Esophagus mucosa (tissue), 1 donor: ENCODE data around the gene IFITM5. TPM values are rescaled to one million over a fixed set of nuclear protein-coding genes. Genes with fewer than 3 reads are reported as not detected.
"Not testable (repeated sequence)": the region's sequence is repeated elsewhere in the genome, so short reads cannot be mapped to it uniquely, and the experiment has no call there.

Source experiments
- ATAC-seq: fragments of 200-7000 bp; cut with Tn5 transposase; one replicate; pipeline ENCODE4 v1.9.1; 2020
- total RNA-seq: library from RNA; stranded (reverse); gene quantifications from one replicate; pipeline ENCODE4 v1.2.4, GENCODE V29; 2023
- donor health status: DM: yes; HTN: yes; CAD: no.

The IFITM5 gene
- total RNA-seq = not detected

DNA sequence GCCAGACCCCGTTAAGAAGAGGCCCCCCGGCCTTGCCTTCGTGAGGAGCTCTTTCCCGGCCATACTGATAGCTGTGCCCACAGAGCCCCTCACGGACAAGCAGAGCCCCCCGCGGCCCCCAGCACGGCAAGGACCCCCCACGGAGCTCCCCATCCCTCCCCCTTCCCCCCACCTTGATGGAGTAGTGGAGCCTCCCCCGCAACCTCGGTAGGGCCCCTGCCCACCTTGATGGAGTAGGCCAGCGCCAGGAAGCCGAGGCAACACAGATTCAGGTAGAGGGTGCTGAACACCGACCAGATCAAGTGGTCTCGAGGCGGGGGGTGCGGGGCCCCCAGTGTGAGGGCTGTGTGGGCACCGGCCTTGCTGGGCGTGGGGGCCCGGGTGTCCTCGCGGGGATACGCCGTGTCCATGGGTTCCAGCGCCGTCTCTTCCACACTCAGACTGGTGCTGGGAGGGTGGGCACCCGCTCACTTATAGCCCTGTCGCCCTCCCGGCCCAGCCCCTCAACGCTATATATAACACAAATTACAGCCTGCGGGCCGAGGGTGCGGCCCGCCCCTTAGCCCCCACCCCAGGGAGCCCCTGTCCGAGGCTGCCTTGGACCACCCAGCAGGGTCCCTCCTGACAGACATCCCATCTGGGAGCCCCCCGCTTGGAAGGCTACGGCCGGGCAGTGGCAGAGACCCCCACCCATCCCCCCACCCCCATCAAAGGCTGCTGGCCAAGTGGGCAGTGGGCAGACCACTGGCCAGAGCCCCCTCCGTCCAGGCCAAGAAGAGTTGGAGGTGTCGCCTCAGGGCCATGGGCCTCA lies at the start of gene IFITM5:
TSS of gene IFITM5 (minus strand) at position 446 of the 811 bp plus-strand sequence. CDS start at position 410, 36 bp downstream.
- no peak for ATAC-seq

DNA sequence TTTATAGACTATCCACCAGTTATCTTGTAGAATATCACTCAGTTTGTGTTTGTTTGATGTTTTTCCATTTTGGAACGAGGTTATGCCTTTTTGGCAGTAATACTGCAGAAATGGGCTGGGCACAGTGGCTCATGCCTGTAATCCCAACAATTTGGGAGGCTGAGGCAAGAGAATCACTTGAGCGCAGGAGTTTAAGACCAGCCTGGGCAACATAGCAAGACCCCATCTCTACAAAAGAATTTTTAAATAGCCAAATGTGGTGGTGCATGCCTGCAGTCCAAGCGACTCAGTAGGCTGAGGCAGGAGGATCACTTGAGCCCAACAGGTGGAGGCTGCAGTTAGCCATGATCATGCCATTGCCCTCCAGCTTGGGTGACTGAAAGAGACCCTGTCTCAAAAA lies 47.2 kb upstream of the IFITM5 start:
- no peak for ATAC-seq

DNA sequence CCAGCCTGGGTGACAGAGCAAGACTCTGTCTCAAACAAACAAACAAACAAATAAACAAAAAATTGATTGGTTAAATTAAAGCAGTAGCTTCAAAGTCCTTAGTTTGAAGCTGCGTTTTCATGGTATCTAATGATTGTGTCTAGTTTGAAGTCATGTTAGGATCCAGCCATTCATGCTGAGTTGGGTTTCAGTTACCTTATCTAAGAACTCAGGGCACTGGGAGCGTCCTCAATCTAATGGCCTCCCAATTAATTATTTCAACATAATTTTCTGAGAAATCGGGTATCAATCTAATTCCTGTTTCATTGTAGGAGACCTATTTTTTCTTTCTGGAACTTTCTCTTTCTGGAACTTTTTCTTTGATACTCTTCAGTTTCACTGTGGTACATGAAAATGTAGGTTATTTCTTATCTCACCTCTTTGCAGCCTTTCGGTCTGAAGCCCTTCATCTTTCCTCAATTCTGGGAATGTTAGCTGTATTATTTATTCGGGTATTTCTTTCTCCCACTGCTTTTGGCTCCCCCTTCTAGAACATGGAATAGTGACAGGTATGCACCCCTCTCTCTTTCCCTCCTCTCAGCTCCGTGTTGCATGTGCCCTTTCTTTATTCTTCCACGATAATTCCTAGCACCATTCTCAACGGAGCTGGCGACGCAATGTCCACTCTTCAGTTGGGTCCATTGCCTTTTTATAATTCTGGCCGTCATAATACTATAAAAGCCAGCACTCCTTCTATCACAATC lies 45.7 kb upstream of the IFITM5 start:
- ATAC-seq = no peak

DNA sequence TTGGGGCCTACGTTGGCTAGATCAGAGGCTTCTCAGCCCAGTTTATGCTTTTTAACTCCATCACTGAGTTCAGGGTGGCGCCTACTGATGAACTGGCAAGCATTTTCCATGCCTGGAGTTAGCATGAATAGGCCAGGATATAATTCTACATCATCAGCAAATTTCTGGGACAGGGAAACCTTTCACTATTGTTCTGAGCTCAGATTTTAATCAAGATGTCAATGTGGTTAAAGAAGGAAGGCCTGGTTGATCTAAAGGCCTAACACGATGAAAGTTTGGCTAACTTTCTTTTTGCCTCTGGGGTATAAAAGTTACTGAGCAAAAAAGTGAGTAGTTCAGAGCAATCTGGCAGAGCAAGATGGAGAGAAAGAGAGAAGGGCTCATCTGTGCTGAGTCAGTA lies 43.0 kb upstream of the IFITM5 start:
- peak; percentile 79 for ATAC-seq

DNA sequence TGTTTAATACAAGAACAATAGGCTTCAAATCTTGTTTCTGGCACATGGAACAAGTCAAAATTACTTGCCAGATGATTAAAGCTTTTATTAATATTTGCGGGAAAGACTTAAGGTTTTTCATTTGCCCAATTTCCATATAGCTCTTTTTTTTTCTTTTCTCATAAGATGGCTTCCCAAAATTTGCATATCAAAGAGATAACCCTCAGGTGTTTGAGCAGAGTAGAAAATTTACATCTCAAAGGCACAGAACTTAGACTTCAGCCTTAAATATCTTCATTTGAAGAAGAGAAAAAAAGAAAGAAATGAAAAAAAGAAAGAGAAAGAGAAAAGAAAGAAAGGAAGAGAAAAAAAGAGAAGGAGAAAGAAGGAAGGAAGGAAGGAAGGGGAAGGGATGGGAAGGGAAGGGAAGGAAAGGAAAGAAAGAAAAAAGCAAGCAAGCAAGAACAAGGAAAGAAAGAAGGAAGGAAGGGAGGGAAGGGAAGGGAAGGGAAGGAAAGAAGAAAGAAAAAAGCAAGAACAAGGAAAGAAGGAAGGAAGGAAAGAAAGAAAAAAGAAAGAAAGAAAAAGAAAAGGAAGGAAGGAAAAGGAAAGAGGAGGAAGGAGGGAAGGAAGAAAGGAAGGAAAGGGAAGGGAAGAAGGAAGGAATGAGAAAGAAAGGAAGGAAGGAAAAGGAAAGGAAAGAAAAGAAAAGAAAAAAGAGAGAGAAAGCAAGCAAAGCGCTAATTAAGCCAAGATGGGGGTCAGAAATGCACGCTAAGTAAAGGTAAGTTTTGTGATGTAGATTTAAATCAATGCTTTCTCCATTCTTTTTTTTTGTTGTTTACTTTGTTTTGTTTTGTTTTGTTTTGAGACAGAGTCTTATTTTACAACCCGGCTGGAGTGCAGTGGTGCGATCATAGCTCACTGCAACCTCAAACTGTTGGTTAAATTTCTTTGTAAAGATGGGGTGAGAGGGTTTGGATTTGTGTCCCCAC lies 41.5 kb upstream of the IFITM5 start:
- no peak for ATAC-seq

DNA sequence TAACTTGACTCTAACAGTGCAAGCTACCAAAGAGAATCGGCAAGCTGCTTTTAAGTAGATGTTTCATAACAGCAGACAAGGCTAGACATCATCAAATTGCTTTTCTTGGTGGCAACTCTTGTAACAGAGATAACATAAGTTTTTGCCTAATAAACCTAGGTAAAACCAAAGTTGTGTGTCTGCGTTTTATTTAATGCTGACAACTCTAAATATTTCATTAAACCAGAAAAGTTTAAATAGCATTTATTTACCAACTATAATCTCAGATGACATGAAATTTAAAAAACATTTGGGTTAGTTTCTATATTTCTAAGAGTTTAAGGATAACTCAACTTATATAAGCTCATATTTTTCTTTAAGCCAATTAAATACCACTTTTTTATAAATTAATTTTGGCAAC lies 40.6 kb upstream of the IFITM5 start:
- no peak for ATAC-seq

DNA sequence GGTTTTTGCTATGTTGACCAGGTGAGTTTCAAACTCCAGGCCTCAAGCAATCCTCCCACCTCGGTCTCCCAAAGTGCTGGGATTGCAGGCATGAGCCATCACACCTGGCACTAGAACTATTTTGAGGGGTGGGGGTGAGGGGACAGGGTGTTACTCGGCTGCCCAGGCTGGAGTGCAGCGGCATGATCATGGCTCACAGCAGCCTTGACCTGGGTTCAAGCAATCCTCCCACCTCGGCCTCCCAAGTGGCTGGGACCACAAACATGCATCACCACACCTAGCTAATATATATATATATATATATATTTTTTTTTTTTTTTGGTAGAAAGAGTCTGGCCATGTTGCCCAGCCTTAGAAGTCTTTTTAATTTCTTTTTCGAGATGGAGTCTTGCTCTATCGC lies 38.4 kb upstream of the IFITM5 start:
- ATAC-seq = no peak

DNA sequence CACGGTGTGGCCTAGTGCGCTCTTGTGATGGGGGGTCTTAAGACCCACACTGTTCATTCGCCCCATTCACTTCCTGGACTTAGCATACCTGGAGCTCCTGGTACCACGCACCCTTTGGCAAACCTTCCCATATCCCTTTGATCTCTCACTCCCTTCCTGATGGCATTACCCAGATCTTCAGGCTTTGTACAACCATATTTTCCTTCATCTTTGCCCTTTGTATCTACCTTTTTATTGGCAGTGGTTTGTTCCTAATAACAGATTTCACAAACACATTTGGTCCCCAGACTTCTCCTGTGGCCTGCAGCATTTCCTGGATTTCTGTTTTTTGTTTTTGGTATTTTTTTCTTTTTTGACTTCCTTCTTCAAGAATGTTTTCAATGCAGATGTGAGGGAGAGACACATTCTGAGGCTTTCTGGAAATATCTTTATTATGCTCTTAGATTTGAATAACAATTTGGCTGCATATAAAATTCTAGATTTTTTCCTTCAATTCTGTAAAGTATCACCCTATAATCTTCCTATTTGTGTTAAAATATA lies 37.4 kb upstream of the IFITM5 start:
- no peak for ATAC-seq

DNA sequence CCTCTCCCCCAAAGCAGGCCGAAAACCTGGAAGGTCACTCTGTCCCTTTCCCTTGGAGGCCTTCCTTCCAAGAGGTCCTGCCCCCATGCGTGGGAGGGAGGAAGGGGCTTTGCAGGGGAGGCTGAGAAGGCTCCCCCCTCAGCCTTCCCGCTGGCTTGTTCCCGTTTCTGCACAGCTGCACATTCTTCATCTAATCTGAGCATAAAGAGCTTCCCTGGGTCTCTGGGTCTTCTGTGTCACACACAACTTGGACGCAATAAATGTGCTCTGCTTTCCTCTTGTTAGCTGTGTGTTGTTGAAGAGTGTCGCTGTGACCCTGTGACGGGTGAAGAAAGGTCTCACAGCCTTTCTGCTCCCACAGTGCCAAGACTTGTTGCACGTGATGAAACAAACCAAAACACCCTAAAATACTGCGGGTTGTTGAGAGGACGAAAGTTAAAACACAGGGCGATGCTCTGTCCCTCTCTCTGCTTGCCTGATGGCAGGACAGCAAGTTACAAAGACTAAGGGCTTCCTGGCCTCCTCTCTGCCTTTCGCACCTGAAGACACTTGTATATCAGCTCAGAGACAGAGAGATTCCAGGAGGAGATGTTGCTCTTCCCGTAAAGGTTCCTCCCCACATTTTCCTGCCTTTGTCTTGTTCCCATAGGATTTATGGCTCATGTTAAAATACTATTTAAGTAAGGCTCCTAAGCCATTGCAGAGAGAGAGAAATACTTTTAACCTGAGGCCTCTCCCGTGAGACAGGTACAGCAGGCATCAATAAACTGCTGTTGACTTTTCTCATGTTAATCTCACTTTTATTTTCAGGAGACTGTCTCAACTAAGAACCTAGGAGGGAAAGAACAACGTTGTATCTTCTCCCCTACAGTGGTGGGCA lies 36.7 kb upstream of the IFITM5 start:
- ATAC-seq = no peak

DNA sequence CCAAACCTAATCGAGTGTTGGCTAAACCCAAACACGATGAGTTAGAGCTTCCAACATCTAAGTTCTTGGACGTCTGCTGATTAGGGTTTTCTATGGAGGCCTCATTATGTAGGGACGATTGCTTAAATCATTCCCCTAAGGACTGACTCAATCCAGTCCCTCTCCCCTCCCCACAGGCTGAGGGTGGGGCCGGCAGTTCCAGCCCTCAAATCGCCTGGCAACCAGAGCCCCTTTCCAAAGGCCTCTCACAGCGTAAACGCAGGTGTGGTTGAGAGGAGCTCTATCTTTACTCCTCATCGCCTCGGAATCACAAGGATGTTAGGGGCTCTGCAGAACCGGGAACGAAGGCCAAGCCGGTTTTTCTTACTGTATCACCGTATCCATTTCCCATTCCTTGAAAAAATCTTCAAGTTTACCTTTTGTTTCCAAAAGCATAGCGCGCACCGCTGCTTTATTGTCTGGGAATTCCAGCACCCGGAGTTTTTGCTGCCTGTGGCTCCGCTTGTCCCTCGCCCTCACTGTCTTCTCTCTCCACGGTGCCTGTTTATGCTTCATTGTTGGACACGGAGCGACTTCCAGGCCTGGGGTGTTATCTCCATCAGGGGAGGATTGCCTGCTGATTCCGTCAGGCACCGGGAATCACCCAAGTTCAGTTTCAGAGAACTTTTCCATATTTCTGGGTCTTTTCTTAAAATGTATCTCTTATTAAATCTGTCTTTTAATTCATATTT lies 35.1 kb upstream of the IFITM5 start:
- ATAC-seq = no peak

DNA sequence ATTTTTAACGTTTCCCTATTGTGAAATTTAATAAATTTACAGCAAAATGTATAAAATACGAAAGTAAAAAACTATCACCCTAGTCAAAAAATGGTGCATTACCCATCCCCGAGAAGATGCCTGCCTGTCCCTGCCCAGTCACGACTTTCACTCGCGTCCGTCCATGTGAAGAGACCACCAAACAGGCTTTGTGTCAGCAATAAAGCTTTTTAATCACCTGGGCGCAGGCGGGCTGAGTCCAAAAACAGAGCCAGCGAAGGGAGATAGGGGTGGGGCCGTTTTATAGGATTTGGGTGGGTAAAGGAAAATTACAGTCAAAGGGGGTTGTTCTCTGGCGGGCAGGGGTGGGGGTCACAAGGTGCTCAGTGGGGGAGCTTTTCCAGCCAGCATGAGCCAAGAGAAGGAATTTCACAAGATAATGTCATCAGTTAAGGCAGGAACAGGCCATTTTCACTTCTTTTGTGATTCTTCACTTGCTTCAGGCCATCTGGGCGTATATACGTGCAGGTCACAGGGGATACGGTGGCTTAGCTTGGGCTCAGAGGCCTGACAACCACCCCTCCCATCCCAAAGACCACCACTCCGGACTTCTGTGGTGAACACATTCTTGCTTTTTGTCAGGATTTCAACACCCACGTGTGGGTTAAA lies 34.4 kb upstream of the IFITM5 start:
- ATAC-seq = not testable (repeated sequence)

DNA sequence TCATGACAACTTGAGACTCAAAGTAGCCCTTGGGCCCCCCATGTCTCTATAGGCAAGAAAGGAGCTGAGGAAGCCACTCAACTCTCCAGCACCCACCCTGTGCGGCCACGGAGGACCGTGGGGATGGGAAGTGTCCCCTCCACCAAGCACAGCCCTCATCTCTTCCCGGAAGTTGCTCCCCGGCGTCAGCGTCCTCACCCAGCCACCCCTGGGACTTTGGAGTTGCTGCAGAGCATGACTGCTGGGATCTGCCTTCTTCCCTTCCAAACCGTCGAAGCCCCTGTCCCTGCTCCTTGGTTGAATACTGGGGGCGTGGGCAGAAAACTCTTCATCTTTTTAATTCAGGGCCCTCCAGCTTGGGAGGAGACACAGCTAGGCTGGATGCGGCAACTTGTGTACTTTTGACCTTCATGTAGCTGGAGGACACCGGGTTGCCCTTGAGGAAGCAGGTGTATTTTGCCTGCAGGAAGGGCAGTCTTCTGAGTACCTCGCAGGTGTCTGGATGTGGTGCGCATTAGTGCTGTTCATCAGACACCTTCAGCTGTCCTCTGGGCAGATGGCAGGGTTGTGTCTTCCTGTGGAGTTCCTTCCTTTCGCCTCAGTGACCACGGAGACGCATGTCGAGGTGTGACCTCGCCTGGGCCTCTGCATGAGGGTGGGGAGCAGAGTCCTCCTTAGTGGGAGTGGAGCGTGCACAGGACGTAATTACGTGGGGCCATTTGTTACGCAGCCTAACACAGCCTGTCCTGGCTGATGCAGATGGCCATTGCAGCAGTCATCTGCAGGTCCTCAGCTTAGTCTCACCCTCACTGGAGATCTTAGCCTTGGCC lies 33.5 kb upstream of the IFITM5 start:
- ATAC-seq = no peak

DNA sequence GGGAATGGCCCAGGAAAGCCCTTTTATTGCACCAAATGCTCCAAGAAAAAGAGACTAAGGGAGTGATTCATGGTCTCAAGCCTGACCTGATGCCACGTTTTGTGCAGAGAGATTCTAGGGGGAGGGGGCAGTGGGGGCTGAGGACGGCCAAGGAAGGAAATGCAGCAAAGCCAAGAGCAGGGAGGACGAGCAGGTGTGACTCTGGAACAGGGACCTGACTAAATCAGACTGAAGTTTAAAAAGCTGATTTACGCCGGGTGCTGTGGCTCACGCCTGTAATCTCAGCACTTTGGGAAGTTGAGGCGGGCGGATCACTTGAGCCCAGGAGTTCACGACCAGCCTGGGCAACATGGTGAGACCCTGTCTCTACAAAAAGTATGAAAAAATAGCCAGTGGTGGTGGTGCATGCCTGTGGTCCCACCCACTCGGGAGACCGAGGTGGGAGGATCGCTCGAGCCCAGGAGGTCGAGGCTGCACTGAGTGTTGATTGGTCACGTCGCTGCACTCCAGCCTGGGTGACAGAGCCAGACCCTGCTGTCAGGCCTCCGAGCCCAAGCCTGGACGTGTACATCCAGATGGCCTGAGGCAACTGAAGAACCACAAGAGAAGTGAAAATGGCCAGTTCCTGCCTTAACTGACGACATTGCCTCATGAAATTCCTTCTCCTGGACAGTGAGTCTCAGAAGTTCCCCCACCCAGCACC lies 32.2 kb upstream of the IFITM5 start:
- no peak for ATAC-seq

DNA sequence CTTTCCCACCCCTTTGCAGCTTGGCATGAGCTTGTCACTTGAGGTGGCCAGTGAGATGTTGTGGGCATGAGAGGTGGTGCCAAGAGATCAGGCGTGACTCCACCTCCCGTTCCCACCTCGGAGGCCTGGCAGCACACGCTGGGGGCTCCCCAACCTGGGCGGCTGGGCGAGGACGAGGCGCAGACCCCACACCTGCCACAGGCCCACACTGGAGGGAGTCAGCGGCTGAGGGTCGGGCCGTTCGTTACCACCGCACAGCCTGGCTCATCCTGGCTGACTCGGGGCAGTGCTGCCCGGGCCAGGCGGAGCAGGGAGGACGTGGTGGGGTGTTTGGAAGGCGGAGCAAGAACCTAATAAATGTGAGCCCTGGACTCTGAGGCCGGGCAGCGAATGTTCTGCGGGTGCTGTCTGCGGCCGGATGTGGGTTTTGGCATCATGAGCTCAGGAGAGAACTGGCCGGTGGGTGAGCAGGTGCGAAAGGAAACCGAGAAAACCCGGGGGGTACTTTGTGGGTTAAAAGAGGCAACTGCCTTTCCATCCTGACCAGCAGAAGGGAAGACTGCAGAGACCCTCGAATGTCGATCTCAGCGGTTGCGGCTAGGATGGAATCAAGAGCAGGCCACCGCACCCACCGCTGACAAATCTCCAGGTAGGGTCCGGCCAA lies 31.5 kb upstream of the IFITM5 start:
- no peak for ATAC-seq

DNA sequence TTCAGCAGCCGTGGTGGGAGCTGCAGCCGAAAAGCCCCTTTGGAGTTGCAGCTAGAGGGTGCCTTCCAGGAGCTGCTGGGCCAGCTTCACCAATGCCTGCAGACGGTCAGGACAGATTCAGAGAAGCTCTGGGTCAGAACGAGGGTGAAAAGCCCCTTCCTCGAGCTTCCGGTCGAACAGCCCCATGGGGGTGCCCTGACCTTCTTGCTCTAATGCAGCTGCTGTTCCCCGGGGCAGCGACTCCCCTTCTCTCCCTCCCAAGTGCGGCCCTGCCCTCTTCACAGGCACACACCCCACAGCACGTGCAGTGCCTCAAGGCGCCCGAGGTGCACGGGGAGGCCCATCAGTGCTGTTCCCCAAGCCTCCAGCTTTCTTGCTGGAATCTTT lies 31.0 kb upstream of the IFITM5 start:
- ATAC-seq = no peak

DNA sequence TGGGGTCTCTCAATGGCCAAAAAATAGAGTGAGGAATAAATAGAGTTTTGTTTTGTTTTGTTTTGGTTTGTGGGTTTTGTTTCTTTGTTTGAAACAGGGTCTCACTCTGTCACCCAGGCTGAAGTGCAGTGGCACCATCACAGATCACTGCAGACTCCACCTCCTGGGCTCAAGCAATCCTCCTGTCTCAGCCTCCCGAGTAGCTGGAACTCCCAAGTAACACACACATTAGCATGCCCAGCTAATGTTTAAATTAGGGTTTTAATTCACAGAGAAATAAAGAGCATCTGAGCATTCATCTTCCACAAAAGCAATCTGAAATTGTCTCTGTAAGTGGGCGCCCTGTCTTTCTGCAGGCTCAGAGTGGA lies 30.5 kb upstream of the IFITM5 start:
- ATAC-seq = no peak

DNA sequence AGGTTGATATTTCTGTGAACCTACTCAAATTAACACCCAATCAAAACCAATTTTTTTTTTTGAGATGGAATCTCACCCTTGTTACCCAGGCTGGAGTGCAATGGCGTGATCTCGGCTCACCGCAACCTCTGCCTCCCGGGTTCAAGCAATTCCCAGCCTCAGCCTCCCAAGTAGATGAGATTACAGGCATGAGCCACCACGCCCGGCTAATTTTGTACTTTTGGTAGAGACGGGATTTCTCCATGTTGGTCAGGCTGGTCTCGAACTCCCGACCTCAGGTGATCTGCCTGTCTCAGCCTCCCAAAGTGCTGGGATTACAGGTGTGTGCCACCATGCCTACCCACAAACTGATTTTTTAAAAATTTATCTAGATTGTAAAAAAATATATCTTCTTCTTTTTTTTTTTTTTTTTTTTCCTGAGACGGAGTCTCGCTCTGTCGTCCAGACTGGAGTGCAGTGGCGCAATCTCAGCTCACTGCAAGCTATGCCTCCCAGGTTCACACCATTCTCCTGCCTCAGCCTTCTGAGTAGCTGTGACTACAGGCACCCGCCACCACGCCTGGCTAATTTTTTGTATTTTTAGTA lies 29.3 kb upstream of the IFITM5 start:
- not testable (repeated sequence) for ATAC-seq

DNA sequence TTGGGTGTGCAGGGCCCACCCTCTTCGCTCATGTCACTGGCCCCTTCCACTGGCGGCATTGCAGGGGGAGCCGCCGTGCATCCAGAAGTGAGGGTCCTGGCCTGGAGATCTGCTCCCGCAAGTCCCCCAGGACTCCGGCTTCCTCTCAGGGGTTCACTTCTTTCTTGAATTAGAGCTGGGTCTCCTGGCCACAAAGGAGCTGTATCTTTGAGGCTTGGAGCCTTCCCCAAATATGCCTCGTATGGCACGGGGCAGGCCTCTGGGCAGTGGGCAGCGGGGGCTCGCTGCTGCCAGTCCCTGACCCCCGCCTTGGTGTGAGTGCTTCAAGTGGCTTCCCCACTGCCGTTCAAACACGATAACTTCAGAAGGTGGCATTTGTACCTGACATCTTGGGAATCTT lies 28.7 kb upstream of the IFITM5 start:
- no peak for ATAC-seq
